ENCODE results near the gene EXOC3L1. TPM values are rescaled to one million over a fixed set of nuclear protein-coding genes. Genes with fewer than 3 reads are reported as not detected.

EXOC3L1 gene
- total and polyA plus RNA-seq, 4 donors, result 9.7 to 16.5 (median 12.0) TPM

- ATAC-seq (ENCODE audit: insufficient read depth, low FRiP score), result no peak
- no peaks in the 10 kb centered on the region for H3K27me3 ChIP-seq (ENCODE audit: control insufficient read depth in 3 of 3, insufficient read depth in 3 of 3, low read length in 2 of 3)
- H3K27ac ChIP-seq (ENCODE audit: low read depth in 1 of 2, low read length in 1 of 2), result no peak overlapping the region
- H3K36me3 ChIP-seq (ENCODE audit: control insufficient read depth in 4 of 4, insufficient read depth in 4 of 4, low read length in 4 of 4), result peaks cover 0 to 1% (median 0%) of the 10 kb centered on the region in 4 donors
- TF ChIP-seq CTCF (IDR thresholded peaks at IDR 0.05; ENCODE audit: control extremely low read depth, extremely low read depth), result no peak
- H3K9me3 ChIP-seq (ENCODE audit: control insufficient read depth in 4 of 4, insufficient read depth in 3 of 4, low read length in 3 of 4), result no peaks in the 10 kb centered on the region
- WGBS, 2 donors, result 89 to 92% methylated on average over 13 of the region's 13 CpGs
- no peak for DNase-seq
- peaks cover 0 to 57% (median 19%) of the 10 kb centered on the region in 5 donors for H3K4me1 ChIP-seq (ENCODE audit: control insufficient read depth in 5 of 5, insufficient read depth in 5 of 5, low read length in 5 of 5)
- H3K9ac ChIP-seq (ENCODE audit: insufficient read depth in 1 of 2, low read length in 2 of 2), result no peak overlapping the region
- H3K4me3 ChIP-seq, result no peak overlapping the region
Measured at GRCh38 chr16:67179421-67180080, 10.4 kb downstream of the EXOC3L1 start.

GRCh38 chr16:67177743-67178699 lies 11.9 kb downstream of the EXOC3L1 start:
- 5 to 8% methylated on average over 59 to 73 of the region's 73 CpGs for WGBS, 2 donors
- no peak for TF ChIP-seq CTCF (IDR thresholded peaks at IDR 0.05; ENCODE audit: control extremely low read depth, extremely low read depth)
- Histone ChIP-seq H3K4me3 (peak overlapping the region; percentile 10), H3K9ac (ENCODE audit: insufficient read depth in 1 of 2, low read length in 2 of 2) (no peak overlapping the region), H3K36me3 (ENCODE audit: control insufficient read depth in 4 of 4, insufficient read depth in 4 of 4, low read length in 4 of 4) (peaks cover 0 to 1% (median 0%) of the 10 kb centered on the region in 4 donors), H3K27ac (ENCODE audit: low read depth in 1 of 2, low read length in 1 of 2) (peak overlapping the region in 1 of 2 donors; percentile 77), H3K27me3 (ENCODE audit: control insufficient read depth in 3 of 3, insufficient read depth in 3 of 3, low read length in 2 of 3) (peaks cover 0 to 8% (median 8%) of the 10 kb centered on the region in 3 donors), H3K9me3 (ENCODE audit: control insufficient read depth in 4 of 4, insufficient read depth in 3 of 4, low read length in 3 of 4) (no peaks in the 10 kb centered on the region), H3K4me1 (ENCODE audit: control insufficient read depth in 5 of 5, insufficient read depth in 5 of 5, low read length in 5 of 5) (peaks cover 0 to 59% (median 22%) of the 10 kb centered on the region in 5 donors)
- ATAC-seq (ENCODE audit: insufficient read depth, low FRiP score) (peak; percentile 60), DNase-seq (peak; percentile 72 to 85 (median 82))

- WGBS, 2 donors, result 83 to 87% methylated on average over 12 of the region's 12 CpGs
- Histone ChIP-seq H3K36me3 (ENCODE audit: control insufficient read depth in 4 of 4, insufficient read depth in 4 of 4, low read length in 4 of 4) (peaks cover 0 to 1% (median 0%) of the 10 kb centered on the region in 4 donors), H3K27me3 (ENCODE audit: control insufficient read depth in 3 of 3, insufficient read depth in 3 of 3, low read length in 2 of 3) (peaks cover 0 to 16% (median 13%) of the 10 kb centered on the region in 3 donors), H3K4me1 (ENCODE audit: control insufficient read depth in 5 of 5, insufficient read depth in 5 of 5, low read length in 5 of 5) (peaks cover 0 to 52% (median 22%) of the 10 kb centered on the region in 5 donors), H3K9ac (ENCODE audit: insufficient read depth in 1 of 2, low read length in 2 of 2) (no peak overlapping the region), H3K9me3 (ENCODE audit: control insufficient read depth in 4 of 4, insufficient read depth in 3 of 4, low read length in 3 of 4) (no peaks in the 10 kb centered on the region), H3K27ac (ENCODE audit: low read depth in 1 of 2, low read length in 1 of 2) (no peak overlapping the region), H3K4me3 (no peak overlapping the region)
- no peak for TF ChIP-seq CTCF (IDR thresholded peaks at IDR 0.05; ENCODE audit: control extremely low read depth, extremely low read depth)
- DNase-seq (peak; percentile 67 to 73 (median 70)), ATAC-seq (ENCODE audit: insufficient read depth, low FRiP score) (no peak)
Measured at GRCh38 chr16:67176662-67177061, 13.3 kb downstream of the EXOC3L1 start.

Measured in lung (tissue), 12 donors.